ENCODE data around the gene NPTX1.

DNA sequence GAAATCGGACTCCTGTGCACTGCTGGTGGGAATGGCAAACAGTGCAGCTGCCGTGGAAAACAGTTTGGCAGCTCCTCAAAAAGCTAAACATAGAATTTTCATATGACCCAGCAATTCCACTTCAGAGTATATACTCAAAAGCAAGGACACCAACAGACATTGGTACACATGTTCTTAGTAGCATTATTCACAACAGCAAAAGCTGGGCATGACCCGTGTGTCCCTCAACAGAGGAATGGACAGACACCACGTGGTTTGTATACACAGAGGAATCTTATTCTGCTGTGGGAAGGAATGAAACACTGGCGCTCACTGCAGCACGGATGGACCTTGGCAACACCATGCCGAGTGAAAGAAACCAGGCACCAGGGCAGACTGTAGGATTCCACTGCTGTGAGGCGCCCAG is 16.0 kb downstream of the NPTX1 start:
- TF ChIP-seq, protein P1, sequence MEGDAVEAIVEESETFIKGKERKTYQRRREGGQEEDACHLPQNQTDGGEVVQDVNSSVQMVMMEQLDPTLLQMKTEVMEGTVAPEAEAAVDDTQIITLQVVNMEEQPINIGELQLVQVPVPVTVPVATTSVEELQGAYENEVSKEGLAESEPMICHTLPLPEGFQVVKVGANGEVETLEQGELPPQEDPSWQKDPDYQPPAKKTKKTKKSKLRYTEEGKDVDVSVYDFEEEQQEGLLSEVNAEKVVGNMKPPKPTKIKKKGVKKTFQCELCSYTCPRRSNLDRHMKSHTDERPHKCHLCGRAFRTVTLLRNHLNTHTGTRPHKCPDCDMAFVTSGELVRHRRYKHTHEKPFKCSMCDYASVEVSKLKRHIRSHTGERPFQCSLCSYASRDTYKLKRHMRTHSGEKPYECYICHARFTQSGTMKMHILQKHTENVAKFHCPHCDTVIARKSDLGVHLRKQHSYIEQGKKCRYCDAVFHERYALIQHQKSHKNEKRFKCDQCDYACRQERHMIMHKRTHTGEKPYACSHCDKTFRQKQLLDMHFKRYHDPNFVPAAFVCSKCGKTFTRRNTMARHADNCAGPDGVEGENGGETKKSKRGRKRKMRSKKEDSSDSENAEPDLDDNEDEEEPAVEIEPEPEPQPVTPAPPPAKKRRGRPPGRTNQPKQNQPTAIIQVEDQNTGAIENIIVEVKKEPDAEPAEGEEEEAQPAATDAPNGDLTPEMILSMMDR (IDR thresholded peaks at IDR 0.05; ENCODE audit: low read depth, low read length, poor library complexity, severe bottlenecking), result no peak
- no peak for TF ChIP-seq EZH2phosphoT487 (IDR thresholded peaks at IDR 0.05; ENCODE audit: borderline replicate concordance, low read length)

All from DOHH2 (cell line).